H1 (cell line): ENCODE data around the gene POFUT2. TPM values are rescaled to one million over a fixed set of nuclear protein-coding genes. Genes with fewer than 3 reads are reported as not detected.

Experiments used
- CTCF ChIA-PET: fragments of 300-600 bp; sonication (Branson Sonifier 250); formaldehyde crosslinking; loops from one replicate; lab custom pipeline; 2021; ENCODE audit not compliant: partially characterized antibody; lab: Charles Lee
- POLR2A ChIA-PET: fragments of 300-600 bp; sonication (Branson Sonifier 250); formaldehyde crosslinking; loops from one replicate; lab custom pipeline; 2021; ENCODE audit warnings: inconsistent platforms; ENCODE audit not compliant: partially characterized antibody; lab: Charles Lee
- DNase-seq, 2 experiments: peaks; one replicate each; pipeline versions ENCODE4 v3.0.0 to v3.0.0-alpha.2; 2010 to 2022; ENCODE audit warnings: low spot score in 2 of 2, low read depth in 1 of 2, mixed read lengths in 1 of 2
- FAIRE-seq: peaks from 2 replicates; lab custom pipeline; 2011; peaks lifted over from hg19 to GRCh38; lab: Jason Lieb, UNC
- H2AFZ ChIP-seq: 2 replicates; pipeline ENCODE4 v1.8.1; 2012; ENCODE audit warnings: low read length, inconsistent platforms
- H2AK5ac ChIP-seq: 2 replicates; pipeline ENCODE4 v1.6.1; 2013; ENCODE audit warnings: low read depth, low read length
- H2BK120ac ChIP-seq: replicated peaks from 2 replicates; pipeline ENCODE3; 2013; ENCODE audit warnings: low read depth, low read length, inconsistent platforms
- H2BK12ac ChIP-seq: 2 replicates; pipeline ENCODE4 v1.6.1; 2013; ENCODE audit warnings: low read depth, low read length
- H2BK15ac ChIP-seq: 2 replicates; pipeline ENCODE4 v1.6.1; 2013; ENCODE audit warnings: low read length
- H2BK20ac ChIP-seq: 2 replicates; pipeline ENCODE4 v1.6.1; 2013; ENCODE audit warnings: low read length
- H2BK5ac ChIP-seq: 2 replicates; pipeline ENCODE4 v1.6.1; 2013; ENCODE audit warnings: low read depth, low read length
- H3K14ac ChIP-seq: 2 replicates; pipeline ENCODE4 v1.6.1; 2013; ENCODE audit warnings: inconsistent platforms; ENCODE audit not compliant: insufficient read length
- H3K18ac ChIP-seq: 2 replicates; pipeline ENCODE4 v1.6.1; 2013; ENCODE audit warnings: low read length; ENCODE audit errors: extremely low read depth
- H3K23ac ChIP-seq: 2 replicates; pipeline ENCODE4 v1.6.1; 2013; ENCODE audit warnings: inconsistent platforms; ENCODE audit not compliant: insufficient read length
- H3K23me2 ChIP-seq: 2 replicates; pipeline ENCODE4 v1.6.1; 2013; ENCODE audit warnings: low read depth, low read length
- H3K27ac ChIP-seq: 2 replicates; pipeline ENCODE4 v1.6.1; 2011; ENCODE audit warnings: low read depth, low read length, inconsistent platforms
- H3K27me3 ChIP-seq, 4 experiments: replicated peaks in 1 of 4; 1 replicate in 1 of 4; 2 replicates in 3 of 4; pipeline versions ENCODE4 v1.6.1 to v1.8.1; 2011 to 2013; ENCODE audit warnings: low read length in 3 of 4, mild to moderate bottlenecking in 3 of 4, inconsistent platforms in 2 of 4, mixed read lengths in 2 of 4, moderate library complexity in 1 of 4; ENCODE audit not compliant: control insufficient read depth in 3 of 4, insufficient read depth in 3 of 4; ENCODE audit errors: extremely low read depth in 1 of 4
- H3K36me3 ChIP-seq, 4 experiments: 2 replicates each; pipeline versions ENCODE4 v1.6.1 to v1.8.1; 2011 to 2013; ENCODE audit warnings: mild to moderate bottlenecking in 4 of 4, low read length in 3 of 4, moderate library complexity in 2 of 4, control low read depth in 1 of 4, inconsistent platforms in 1 of 4; ENCODE audit not compliant: insufficient read depth in 4 of 4, control insufficient read depth in 2 of 4
- H3K4ac ChIP-seq: replicated peaks from 2 replicates; pipeline ENCODE3; 2013; ENCODE audit warnings: low read length, low read depth, mixed read lengths, inconsistent platforms; ENCODE audit not compliant: insufficient read length
- H3K4me1 ChIP-seq, 4 experiments: replicated peaks in 1 of 4; 1 replicate in 1 of 4; 2 replicates in 3 of 4; pipeline versions ENCODE4 v1.6.1 to v1.8.1; 2011 to 2013; ENCODE audit warnings: low read length in 3 of 4, inconsistent platforms in 2 of 4, mixed read lengths in 1 of 4; ENCODE audit not compliant: insufficient read depth in 4 of 4, control insufficient read depth in 3 of 4
- H3K4me2 ChIP-seq, 2 experiments: 2 replicates each; pipeline versions ENCODE4 v1.6.1 to v1.8.1; 2011 to 2013; ENCODE audit warnings: low read depth in 2 of 2, low read length in 2 of 2, control low read depth in 1 of 2, inconsistent platforms in 1 of 2, mild to moderate bottlenecking in 1 of 2; ENCODE audit not compliant: insufficient read depth in 1 of 2
- H3K4me3 ChIP-seq, 4 experiments: fragments of 200-600, 300-600 bp in 1 of 4; sonication (generic), shearing (Covaris generic), sonication (Bioruptor Twin) in 1 of 4; 2 replicates each; pipeline versions ENCODE4 v1.5.1 to v1.8.1; 2011 to 2016; ENCODE audit warnings: low read length in 4 of 4, low read depth in 3 of 4, control low read depth in 2 of 4, inconsistent platforms in 2 of 4, mild to moderate bottlenecking in 2 of 4, mixed read lengths in 1 of 4, moderate library complexity in 1 of 4; ENCODE audit not compliant: insufficient read depth in 2 of 4; ENCODE audit errors: extremely low read depth in 1 of 4
- H3K56ac ChIP-seq: replicated peaks from 2 replicates; pipeline ENCODE3; 2013; ENCODE audit warnings: low read depth, mild to moderate bottlenecking, mixed read lengths, low read length, inconsistent platforms; ENCODE audit not compliant: insufficient read length
- H3K79me1 ChIP-seq: 2 replicates; pipeline ENCODE4 v1.6.1; 2013; ENCODE audit warnings: low read depth, low read length, control low read depth
- H3K79me2 ChIP-seq, 2 experiments: 2 replicates each; pipeline versions ENCODE4 v1.6.1 to v1.8.1; 2012 to 2013; ENCODE audit warnings: low read length in 2 of 2, mild to moderate bottlenecking in 2 of 2, inconsistent platforms in 1 of 2; ENCODE audit not compliant: insufficient read depth in 2 of 2, control insufficient read depth in 1 of 2
- H3K9ac ChIP-seq, 4 experiments: replicated peaks in 1 of 4; 1 replicate in 1 of 4; 2 replicates in 3 of 4; pipeline versions ENCODE4 v1.6.1 to v1.8.1; 2011 to 2013; ENCODE audit warnings: low read depth in 3 of 4, low read length in 3 of 4, control low read depth in 2 of 4, mild to moderate bottlenecking in 2 of 4, moderate library complexity in 2 of 4, inconsistent platforms in 1 of 4; ENCODE audit errors: extremely low read depth in 1 of 4
- H3K9me3 ChIP-seq, 2 experiments: 2 replicates each; pipeline versions ENCODE4 v1.6.1 to v1.8.1; 2012 to 2013; ENCODE audit warnings: mild to moderate bottlenecking in 2 of 2, moderate library complexity in 2 of 2, control low read depth in 1 of 2, inconsistent platforms in 1 of 2, low read depth in 1 of 2, low read length in 1 of 2, mixed read lengths in 1 of 2; ENCODE audit not compliant: insufficient read depth in 2 of 2
- H4K20me1 ChIP-seq, 2 experiments: replicated peaks in 1 of 2; 2 replicates each; pipeline versions ENCODE3 to v1.8.1; 2011 to 2013; ENCODE audit warnings: inconsistent platforms in 2 of 2, low read length in 2 of 2, mild to moderate bottlenecking in 1 of 2; ENCODE audit not compliant: insufficient read depth in 2 of 2, control insufficient read depth in 1 of 2
- H4K5ac ChIP-seq: 2 replicates; pipeline ENCODE4 v1.6.1; 2013; ENCODE audit warnings: low read length, low read depth, mixed read lengths, inconsistent platforms; ENCODE audit not compliant: insufficient read length
- H4K8ac ChIP-seq: 2 replicates; pipeline ENCODE4 v1.8.0; 2013; ENCODE audit warnings: mild to moderate bottlenecking, moderate library complexity, low read length, inconsistent platforms; ENCODE audit not compliant: insufficient read depth; ENCODE audit errors: extremely low read depth
- H4K91ac ChIP-seq: replicated peaks from 2 replicates; pipeline ENCODE3; 2013; ENCODE audit warnings: low read length, mixed read lengths, inconsistent platforms; ENCODE audit not compliant: insufficient read length
- NRF1 ChIP-seq: IDR thresholded peaks from 2 replicates; pipeline ENCODE4 v1.6.1; 2011; ENCODE audit warnings: mild to moderate bottlenecking, low read depth, low read length, improper control_type of control experiment
- PHF8 ChIP-seq: fragments of 200-600 bp; sonication (generic); conservative IDR thresholded peaks from 2 replicates; pipeline ENCODE4 v1.7.1; 2012; ENCODE audit warnings: low read depth, mild to moderate bottlenecking, inconsistent platforms, low read length, moderate library complexity
- RAD21 ChIP-seq, 2 experiments: IDR thresholded peaks in 1 of 2; conservative IDR thresholded peaks in 1 of 2; 2 replicates each; pipeline ENCODE4 v1.6.1; 2011; ENCODE audit warnings: low read depth in 2 of 2, low read length in 2 of 2, improper control_type of control experiment in 1 of 2, inconsistent platforms in 1 of 2, mild to moderate bottlenecking in 1 of 2, moderate library complexity in 1 of 2
- SP4 ChIP-seq: IDR thresholded peaks from 2 replicates; pipeline ENCODE4 v1.6.1; 2012; ENCODE audit warnings: low read length, inconsistent platforms
- TCF12 ChIP-seq: IDR thresholded peaks from 2 replicates; pipeline ENCODE4 v1.6.1; 2011; ENCODE audit warnings: low read depth, mild to moderate bottlenecking, low read length
- YY1 ChIP-seq: IDR thresholded peaks from 2 replicates; pipeline ENCODE4 v1.6.1; 2011; ENCODE audit warnings: low read depth, mild to moderate bottlenecking, low read length
- WGBS, 2 experiments: shearing (Covaris generic) in 1 of 2; methylation state at CpG; one replicate each; pipeline versions ENCODE4 v1.1.6 to v1.1.7; 2013 to 2015; ENCODE audit warnings: low lambda C conversion rate in 2 of 2, mixed read lengths in 2 of 2, inconsistent platforms in 1 of 2, low coverage in 1 of 2, missing lambda C conversion rate in 1 of 2; ENCODE audit not compliant: insufficient replicate concordance in 2 of 2, insufficient coverage in 1 of 2, insufficient read length in 1 of 2; ENCODE audit errors: extremely low coverage in 1 of 2, missing lambda C conversion rate in 1 of 2; 5-methylcytosine and 5-hydroxymethylcytosine counted together
- polyA plus RNA-seq, 7 experiments: library from polyadenylated mRNA; depleted of rRNA in 3 of 7; stranded (reverse) in 5 of 7; unstranded in 2 of 7; fragments of >200 nt in 5 of 7; fragments of 200-250 nt in 2 of 7; gene quantifications; 1 replicate in 5 of 7; 2 replicates in 1 of 7; 4 replicates in 1 of 7; pipeline versions ENCODE4 v1.2.1 to v1.2.3, GENCODE V29; 2011 to 2013; ENCODE audit warnings: missing spikeins in 2 of 7, mixed read lengths in 2 of 7
- total RNA-seq: library from RNA; stranded (reverse); fragmentation: NEBNext Ultra II Directional; extraction: Animal tissue kit (Norgen Biotek cat#: 25700); gene quantifications from 2 replicates; pipeline ENCODE4 v1.2.1, GENCODE V29; 2021

POFUT2 gene
- total and polyA plus RNA-seq, 2 of the 8 experiments (the other 6 are each of a cell fraction or from before 2014, with no cell fraction given) = 13.7 to 32.1 TPM

DNA sequence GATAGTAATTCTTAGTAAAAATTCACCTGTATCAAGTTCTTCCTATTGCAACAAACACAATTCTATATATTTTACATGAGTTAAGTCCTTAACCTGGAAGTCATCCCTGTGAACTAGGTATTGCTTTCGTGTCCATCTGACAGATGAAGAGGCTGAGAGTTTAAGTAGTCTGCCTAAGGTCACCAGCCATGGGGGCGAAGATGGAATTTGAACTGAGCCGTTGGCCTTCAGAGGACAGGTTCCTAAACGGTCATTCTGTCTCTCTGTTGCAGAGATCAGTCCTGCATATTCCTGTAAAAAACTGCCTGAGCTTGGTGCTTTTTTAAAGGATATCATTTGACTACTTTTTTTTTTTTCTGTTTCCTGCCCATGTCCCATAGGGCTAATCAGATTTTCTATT is 10.2 kb upstream of the POFUT2 start:
- Histone ChIP-seq H3K14ac (no peak overlapping the region), H2AFZ (no peak overlapping the region), H2BK12ac (no peak overlapping the region), H3K23ac (no peak overlapping the region), H3K4me2 (no peak overlapping the region), H2AK5ac (no peak overlapping the region), H2BK5ac (no peak overlapping the region), H3K4me1 (peaks cover 0 to 12% (median 10%) of the 10 kb centered on the region in 4 experiments; a peak in 5 of 7 replicates), H3K18ac (no peak overlapping the region), H4K91ac (no peak overlapping the region), H2BK20ac (no peak overlapping the region), H3K36me3 (no peaks in the 10 kb centered on the region), H3K56ac (no peak overlapping the region), H3K9me3 (no peaks in the 10 kb centered on the region), H3K9ac (no peak overlapping the region), H3K4ac (no peak overlapping the region), H4K5ac (no peak overlapping the region), H4K20me1 (no peaks in the 10 kb centered on the region), H3K79me1 (no peaks in the 10 kb centered on the region; the same call in 1 of the 2 replicates), H3K4me3 (no peak overlapping the region), H2BK120ac (no peak overlapping the region), H3K27me3 (no peaks in the 10 kb centered on the region), H2BK15ac (no peak overlapping the region), H3K23me2 (no peaks in the 10 kb centered on the region; the same call in 1 of the 2 replicates), H3K27ac (no peak overlapping the region), H3K79me2 (0 out of 4 replicates have a peak, but pooled peaks cover 0 to 5% of the 10 kb centered on the region in 2 experiments), H4K8ac (no peak overlapping the region)
- FAIRE-seq (no peak), DNase-seq (no peak)
- 86% methylated on average over 4 of the region's 4 CpGs; no CpG with 5 or more reads in 1 of the 2 experiments for WGBS, 2 experiments
- TF ChIP-seq RAD21 (IDR thresholded peaks at IDR 0.05 in 1 of 2, conservative IDR thresholded peaks at IDR 0.05 in 1 of 2; ENCODE audit: low read depth in 2 of 2, low read length in 2 of 2) = no peak
- no peak for TF ChIP-seq NRF1
- TF ChIP-seq PHF8 = no peak
- no peak for TF ChIP-seq YY1
- no peak for TF ChIP-seq SP4
- TF ChIP-seq TCF12 = no peak
- CTCF ChIA-PET = interaction anchor here (1.4 to 3.2 kb wide), 2 partner anchors 11 to 142 kb away, joined by 5 to 10 read pairs; no protein-coding TSS in a partner anchor
- POLR2A ChIA-PET = interaction anchor here (1.3 kb wide), 1 partner anchor 10 kb away, joined by 3 read pairs; the partner anchor contains the start of gene POFUT2
